ENCODE measurements around the gene CSPG4. TPM values are rescaled to one million over a fixed set of nuclear protein-coding genes. Genes with fewer than 3 reads are reported as not detected.

Gene CSPG4
- total RNA-seq = 101 and 122 TPM in 2 replicates

GRCh38 chr15:75712668-75713337 is at the start of gene CSPG4:
Gene CSPG4, minus strand, starts transcription at chr15:75712848. Its CDS starts 93 bp downstream, at chr15:75712755.

GRCh38 chr15:75647370-75648155 is 65.1 kb downstream of the CSPG4 start, which contains the start of gene SNX33:
Gene SNX33, plus strand, starts transcription at chr15:75647912. Its CDS starts 1,191 bp downstream, at chr15:75649103.

GRCh38 chr15:75639709-75640482 is 72.8 kb downstream of the CSPG4 start, which contains the start of gene IMP3:
Gene IMP3, minus strand, starts transcription at chr15:75640224. Its CDS starts 56 bp downstream, at chr15:75640168.

GRCh38 chr15:75625542-75626347 is 86.9 kb downstream of the CSPG4 start, which contains the start of gene SNUPN:
Gene SNUPN, minus strand, starts transcription at chr15:75625725. Its CDS starts 4,674 bp downstream, at chr15:75621051.

Other genes starting within 250 kb of the CSPG4 start
- gene PTPN9, start 133.5 kb downstream of the CSPG4 start, total RNA-seq = 19.4 and 26.5 TPM in 2 replicates
- gene SNUPN, start 87.1 kb downstream of the CSPG4 start, total RNA-seq = 29.9 and 37.4 TPM in 2 replicates
- 64.2 and 101 TPM in 2 replicates for gene IMP3, start 72.6 kb downstream of the CSPG4 start, total RNA-seq
- 9.6 and 11.2 TPM in 2 replicates for gene SNX33, start 64.9 kb downstream of the CSPG4 start, total RNA-seq
- 43.2 and 56.0 TPM in 2 replicates for gene UBE2Q2, start 130.6 kb upstream of the CSPG4 start, total RNA-seq
- gene FBXO22, start 191.0 kb upstream of the CSPG4 start, total RNA-seq = 53.1 and 67.6 TPM in 2 replicates